CD4-positive, alpha-beta T cell (primary cell): ENCODE measurements around the gene ZHX3. TPM values are rescaled to one million over a fixed set of nuclear protein-coding genes. Genes with fewer than 3 reads are reported as not detected.

ENCODE experiments used
- ATAC-seq: fragments of 200-7000 bp; cut with Tn5 transposase; one replicate; pipeline ENCODE4 v1.10.0; 2022; ENCODE audit warnings: mild to moderate bottlenecking; ENCODE audit not compliant: poor library complexity
- CTCF ChIA-PET: fragments of 350-600 bp; sonication (Branson Sonifier 250); formaldehyde crosslinking; loops from one replicate; lab custom pipeline; 2021; ENCODE audit warnings: antibody characterized with exemption, inconsistent platforms; lab: Charles Lee
- POLR2A ChIA-PET: fragments of 350-600 bp; sonication (Branson Sonifier 250); formaldehyde crosslinking; loops from one replicate; lab custom pipeline; 2021; ENCODE audit warnings: antibody characterized with exemption, inconsistent platforms; lab: Charles Lee
- DNase-seq, 14 experiments: peaks; one replicate each; pipeline ENCODE4 v3.0.0-alpha.2; 2013 to 2020; ENCODE audit warnings: mixed read lengths in 2 of 14
- H3K27ac ChIP-seq, 2 donors: one replicate each; pipeline versions ENCODE4 v1.5.1 to v1.7.0; 2013; ENCODE audit warnings: low read length in 2 of 2, low read depth in 1 of 2, mild to moderate bottlenecking in 1 of 2
- H3K27me3 ChIP-seq, 2 experiments: 1 replicate in 1 of 2; 2 replicates in 1 of 2; pipeline versions ENCODE4 v1.6.1 to v1.7.0; 2013; ENCODE audit warnings: low read length in 2 of 2, control low read depth in 1 of 2, mild to moderate bottlenecking in 1 of 2, moderate library complexity in 1 of 2; ENCODE audit not compliant: insufficient read depth in 2 of 2, control insufficient read depth in 1 of 2
- H3K36me3 ChIP-seq: one replicate; pipeline ENCODE4 v1.6.1; 2013; ENCODE audit warnings: low read length, control low read depth; ENCODE audit not compliant: insufficient read depth
- H3K4me1 ChIP-seq: one replicate; pipeline ENCODE4 v1.6.1; 2013; ENCODE audit warnings: low read length, control low read depth; ENCODE audit not compliant: insufficient read depth
- H3K4me3 ChIP-seq: one replicate; pipeline ENCODE4 v1.5.1; 2013; ENCODE audit warnings: mild to moderate bottlenecking, low read length, moderate library complexity
- H3K9me3 ChIP-seq, 2 experiments: 1 replicate in 1 of 2; 2 replicates in 1 of 2; pipeline versions ENCODE4 v1.6.1 to v1.7.0; 2013; ENCODE audit warnings: low read length in 2 of 2, mild to moderate bottlenecking in 2 of 2, control low read depth in 1 of 2, moderate library complexity in 1 of 2; ENCODE audit not compliant: control insufficient read depth in 1 of 2, insufficient read depth in 1 of 2
- H3K27ac Mint-ChIP-seq: one replicate; pipeline ENCODE4 v1.8.0; 2020; ENCODE audit warnings: mixed read lengths
- H3K27me3 Mint-ChIP-seq: one replicate; pipeline ENCODE4 v1.8.0; 2021; ENCODE audit warnings: mixed read lengths
- H3K36me3 Mint-ChIP-seq: one replicate; pipeline ENCODE4 v1.8.0; 2021; ENCODE audit warnings: low read depth, mixed read lengths
- H3K4me1 Mint-ChIP-seq: one replicate; pipeline ENCODE4 v1.8.0; 2021; ENCODE audit warnings: low read depth, mixed read lengths
- H3K4me3 Mint-ChIP-seq: one replicate; pipeline ENCODE4 v1.8.0; 2020; ENCODE audit warnings: mild to moderate bottlenecking, mixed read lengths
- H3K9me3 Mint-ChIP-seq: one replicate; pipeline ENCODE4 v1.8.0; 2020; ENCODE audit warnings: mixed read lengths
- intact Hi-C, 2 experiments: fragments of 100-400 bp; cut with DNase I in 1 of 2; cut with micrococcal nuclease in 1 of 2; formaldehyde crosslinking; loops; one replicate each; pipeline versions ENCODE4 v1.15.1 to v1.9.0; 2023 to 2025; cut with DNase I, micrococcal nuclease
- total RNA-seq, 174 experiments: library from RNA in 2 of 174; stranded (reverse) in 2 of 174; gene quantifications; one replicate each; pipeline ENCODE4 v1.2.3 and lab custom pipeline; 2021 to 2026
- TF ChIP-seq, protein P1 (sequence below): fragments of 200-600 bp; IDR thresholded peaks from one replicate; pipeline ENCODE4 v1.8.0; 2022; ENCODE audit warnings: antibody characterized with exemption, mild to moderate bottlenecking

ZHX3 gene
- total RNA-seq, 2 experiments from 2014 or later: 6.6 to 7.6 TPM

DNA sequence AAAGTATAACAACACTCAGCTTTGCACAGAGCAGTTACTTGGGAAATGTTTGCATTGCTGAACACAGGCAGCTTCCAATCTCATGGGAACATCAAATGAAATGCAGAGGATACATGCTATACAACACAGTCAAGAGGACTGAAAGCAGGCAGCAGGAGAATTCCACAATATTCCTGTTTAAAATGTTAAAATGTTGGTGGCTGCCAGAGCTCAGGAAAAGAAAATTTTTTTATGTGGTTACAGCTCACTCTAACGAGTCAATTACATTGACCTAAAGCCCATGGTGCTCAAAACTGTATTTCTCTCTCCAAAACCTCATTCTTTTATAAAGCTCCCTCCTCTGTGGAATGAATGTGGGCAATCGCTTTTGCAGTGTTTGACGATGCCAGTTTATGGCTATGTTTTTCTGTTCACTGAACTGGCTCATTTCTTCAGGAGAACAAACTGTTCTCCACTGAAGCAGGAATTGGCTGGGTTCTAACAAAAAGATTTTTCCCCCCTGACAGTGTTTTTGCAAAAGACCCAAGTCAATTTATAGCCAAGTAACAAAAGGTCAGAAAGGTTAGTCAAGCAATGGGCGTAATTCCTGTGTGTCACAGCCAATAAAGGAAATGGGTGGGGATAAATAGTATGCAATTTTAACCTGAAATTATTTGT, 69.0 kb downstream of the ZHX3 start:
- Histone ChIP-seq H3K9me3 (no peaks in the 10 kb centered on the region), H3K27me3 (no peaks in the 10 kb centered on the region), H3K4me3 (no peak overlapping the region), H3K4me1 (no peaks in the 10 kb centered on the region), H3K36me3 (no peaks in the 10 kb centered on the region), H3K27ac (no peak overlapping the region)
- Mint-ChIP-seq H3K27ac (no peak overlapping the region), H3K9me3 (no peaks in the 10 kb centered on the region), H3K27me3 (no peaks in the 10 kb centered on the region), H3K36me3 (no peaks in the 10 kb centered on the region), H3K4me3 (no peak overlapping the region), H3K4me1 (peaks cover 8% of the 10 kb centered on the region)
- intact Hi-C loops: no loop called here
- POLR2A ChIA-PET: no interaction called here
- CTCF ChIA-PET: interaction anchor here (0.6 kb wide), 1 partner anchor 1491 kb away, joined by 3 read pairs; no protein-coding TSS in a partner anchor
- DNase-seq: no peak
- ATAC-seq: no peak
- TF ChIP-seq, protein P1, sequence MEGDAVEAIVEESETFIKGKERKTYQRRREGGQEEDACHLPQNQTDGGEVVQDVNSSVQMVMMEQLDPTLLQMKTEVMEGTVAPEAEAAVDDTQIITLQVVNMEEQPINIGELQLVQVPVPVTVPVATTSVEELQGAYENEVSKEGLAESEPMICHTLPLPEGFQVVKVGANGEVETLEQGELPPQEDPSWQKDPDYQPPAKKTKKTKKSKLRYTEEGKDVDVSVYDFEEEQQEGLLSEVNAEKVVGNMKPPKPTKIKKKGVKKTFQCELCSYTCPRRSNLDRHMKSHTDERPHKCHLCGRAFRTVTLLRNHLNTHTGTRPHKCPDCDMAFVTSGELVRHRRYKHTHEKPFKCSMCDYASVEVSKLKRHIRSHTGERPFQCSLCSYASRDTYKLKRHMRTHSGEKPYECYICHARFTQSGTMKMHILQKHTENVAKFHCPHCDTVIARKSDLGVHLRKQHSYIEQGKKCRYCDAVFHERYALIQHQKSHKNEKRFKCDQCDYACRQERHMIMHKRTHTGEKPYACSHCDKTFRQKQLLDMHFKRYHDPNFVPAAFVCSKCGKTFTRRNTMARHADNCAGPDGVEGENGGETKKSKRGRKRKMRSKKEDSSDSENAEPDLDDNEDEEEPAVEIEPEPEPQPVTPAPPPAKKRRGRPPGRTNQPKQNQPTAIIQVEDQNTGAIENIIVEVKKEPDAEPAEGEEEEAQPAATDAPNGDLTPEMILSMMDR: no peak

DNA sequence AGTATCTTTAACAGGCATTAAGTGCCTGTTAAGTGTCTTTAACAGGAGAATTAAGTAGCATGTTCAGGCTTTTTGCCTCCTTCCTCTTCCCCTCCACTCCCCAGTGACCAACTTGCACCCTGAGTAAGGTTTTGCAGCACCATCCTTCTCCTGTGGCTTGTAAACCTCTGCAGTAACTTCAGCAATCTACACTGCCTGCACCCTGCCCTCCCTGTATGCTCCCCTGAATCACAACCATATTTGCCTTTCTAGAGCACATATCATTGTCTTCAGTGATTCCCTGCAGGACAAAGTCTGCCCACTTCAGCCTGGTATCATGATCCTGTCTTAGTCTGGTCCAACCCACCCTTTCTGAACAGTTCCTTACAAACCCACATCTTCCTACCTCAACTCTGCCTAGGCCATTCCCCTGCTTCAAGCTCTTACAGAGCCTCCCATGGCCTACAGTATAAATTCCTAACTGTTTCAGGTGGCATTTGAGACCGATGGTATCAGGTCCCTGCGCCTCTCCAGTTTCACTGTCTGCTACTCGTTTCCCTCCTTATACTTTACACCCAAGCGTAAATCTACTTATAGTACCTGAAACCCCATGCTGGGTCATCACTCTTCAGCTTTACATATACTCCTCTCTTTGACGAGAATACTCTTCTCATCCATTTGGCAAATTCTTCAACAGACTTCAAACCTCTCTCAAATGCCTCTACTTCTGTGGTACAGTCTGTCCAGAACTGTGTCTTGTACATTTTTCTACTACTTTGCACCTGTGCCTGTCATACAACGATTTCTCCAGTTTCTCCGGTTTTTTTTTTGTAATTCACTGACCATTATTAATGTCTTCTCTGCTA, 69.8 kb downstream of the ZHX3 start:
- CTCF ChIA-PET: interaction anchor here (0.6 kb wide), 1 partner anchor 1490 kb away, joined by 3 read pairs; no protein-coding TSS in a partner anchor
- Mint-ChIP-seq H3K36me3 (no peaks in the 10 kb centered on the region), H3K4me3 (no peak overlapping the region), H3K27me3 (no peaks in the 10 kb centered on the region), H3K27ac (no peak overlapping the region), H3K9me3 (no peaks in the 10 kb centered on the region), H3K4me1 (peaks cover 15% of the 10 kb centered on the region)
- ATAC-seq (no peak), DNase-seq (no peak)
- H3K36me3 ChIP-seq: no peaks in the 10 kb centered on the region
- H3K4me1 ChIP-seq: peaks cover 4% of the 10 kb centered on the region
- no peak overlapping the region for H3K4me3 ChIP-seq
- TF ChIP-seq, protein P1: no peak
- intact Hi-C loops: no loop called here
- H3K27me3 ChIP-seq: no peaks in the 10 kb centered on the region
- no peak overlapping the region for H3K27ac ChIP-seq
- no peaks in the 10 kb centered on the region for H3K9me3 ChIP-seq
- POLR2A ChIA-PET: no interaction called here

DNA sequence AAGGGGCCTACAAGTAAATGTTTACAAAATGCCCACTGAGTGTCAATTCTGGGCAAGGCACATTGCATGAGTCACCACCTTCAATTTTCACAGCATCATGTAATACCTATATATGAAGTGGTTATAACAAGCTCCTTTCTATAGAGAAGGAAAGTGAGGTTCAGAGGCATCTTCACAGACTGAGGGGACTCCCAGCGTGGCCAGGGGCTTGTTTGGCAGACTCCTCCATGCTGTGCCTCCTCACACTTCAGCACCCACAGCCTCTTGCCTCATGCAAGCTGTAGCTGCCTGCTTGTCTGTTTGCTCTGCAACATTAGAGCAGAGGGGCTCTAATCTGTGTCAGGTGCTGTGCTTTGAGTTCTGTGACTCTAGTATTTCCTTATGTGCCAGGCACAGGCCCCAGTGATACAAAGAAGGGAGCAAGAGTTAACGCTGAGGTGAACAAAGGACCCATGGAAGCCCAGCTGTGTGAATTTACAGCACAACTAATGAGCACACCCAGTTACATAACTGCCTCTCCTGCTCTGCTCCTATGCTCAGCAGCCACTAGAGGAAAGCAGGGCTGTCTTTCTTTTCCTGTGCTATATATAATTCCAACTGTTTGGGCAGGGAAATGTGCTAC, 72.3 kb downstream of the ZHX3 start:
- H3K4me1 Mint-ChIP-seq: peaks cover 23% of the 10 kb centered on the region
- intact Hi-C loops: no loop called here
- no peak overlapping the region for H3K4me3 Mint-ChIP-seq
- ATAC-seq (no peak), DNase-seq (peak in 1 of 14 experiments; percentile 1)
- Histone ChIP-seq H3K4me1 (peaks cover 5% of the 10 kb centered on the region), H3K27ac (no peak overlapping the region), H3K9me3 (no peaks in the 10 kb centered on the region), H3K36me3 (no peaks in the 10 kb centered on the region), H3K27me3 (no peaks in the 10 kb centered on the region), H3K4me3 (no peak overlapping the region)
- TF ChIP-seq, protein P1: no peak
- H3K9me3 Mint-ChIP-seq: no peaks in the 10 kb centered on the region
- ChIA-PET CTCF (no interaction called here), POLR2A (no interaction called here)
- no peaks in the 10 kb centered on the region for H3K36me3 Mint-ChIP-seq
- no peaks in the 10 kb centered on the region for H3K27me3 Mint-ChIP-seq
- no peak overlapping the region for H3K27ac Mint-ChIP-seq
